MCF 10A (cell line): Measurements from ENCODE around the gene RIN2. TPM values are rescaled to one million over a fixed set of nuclear protein-coding genes. Genes with fewer than 3 reads are reported as not detected.

Source experiments
- BruUV-seq: library from RNA; stranded (reverse); fragments of 400-500 nt; replicated peaks from 2 replicates; lab custom pipeline; 2021; lab: Mats Ljungman, UMichigan
- CTCF ChIA-PET: fragments of 300-600 bp; sonication (Branson Sonifier 250); formaldehyde crosslinking; extraction: SDS; loops from one replicate; lab custom pipeline; 2021; ENCODE audit warnings: antibody characterized with exemption, inconsistent platforms; lab: Yijun Ruan, JAX
- POLR2A ChIA-PET: fragments of 300-600, 350-650 bp; sonication (Branson Sonifier 250); formaldehyde crosslinking; extraction: SDS; loops from one replicate; lab custom pipeline; 2020; ENCODE audit warnings: antibody characterized with exemption, inconsistent platforms; lab: Yijun Ruan, JAX
- DNase-seq: peaks from one replicate; pipeline ENCODE4 v3.0.0-alpha.2; 2018; ENCODE audit not compliant: unreplicated experiment
- H3K27ac Mint-ChIP-seq: one replicate; pipeline ENCODE4 v1.8.0; 2022; ENCODE audit warnings: mild to moderate bottlenecking, low read depth, mixed read lengths; ENCODE audit not compliant: unreplicated experiment
- H3K27me3 Mint-ChIP-seq: one replicate; pipeline ENCODE4 v1.8.0; 2022; ENCODE audit warnings: mixed read lengths; ENCODE audit not compliant: insufficient read depth, unreplicated experiment
- H3K36me3 Mint-ChIP-seq: one replicate; pipeline ENCODE4 v1.8.0; 2022; ENCODE audit warnings: mild to moderate bottlenecking, moderate library complexity, mixed read lengths; ENCODE audit not compliant: insufficient read depth, unreplicated experiment
- H3K4me1 Mint-ChIP-seq: one replicate; pipeline ENCODE4 v1.8.0; 2022; ENCODE audit warnings: mixed read lengths; ENCODE audit not compliant: insufficient read depth, unreplicated experiment
- H3K4me3 Mint-ChIP-seq: one replicate; pipeline ENCODE4 v1.8.0; 2022; ENCODE audit warnings: mild to moderate bottlenecking, moderate library complexity, mixed read lengths; ENCODE audit not compliant: unreplicated experiment
- H3K9me3 Mint-ChIP-seq: one replicate; pipeline ENCODE4 v1.8.0; 2022; ENCODE audit warnings: mixed read lengths; ENCODE audit not compliant: unreplicated experiment
- CTCF ChIP-seq: fragments of 200-600 bp; IDR thresholded peaks from one replicate; pipeline ENCODE4 v1.8.0; 2022; ENCODE audit warnings: antibody characterized with exemption, mild to moderate bottlenecking; ENCODE audit not compliant: unreplicated experiment
- intact Hi-C: fragments of 100-400 bp; cut with micrococcal nuclease; formaldehyde crosslinking; loops from 2 replicates; pipeline ENCODE4 v1.14.1; 2022
- total RNA-seq: library from RNA; stranded (reverse); gene quantifications from 2 replicates; pipeline ENCODE4 v1.2.3, GENCODE V29; 2022

The RIN2 gene
- total RNA-seq, 1 experiment from 2014 or later, result 23.9 TPM

- H3K9me3 Mint-ChIP-seq, result no peaks in the 10 kb centered on the region
- intact Hi-C loops, result no loop called here
- CTCF ChIA-PET, result interaction anchor here (0.6 to 1.5 kb wide), 4 partner anchors 11 to 57 kb away, joined by 3 read pairs; no protein-coding TSS in a partner anchor
- BruUV-seq, result no TSS peak
- TF ChIP-seq CTCF, result no peak
- no peaks in the 10 kb centered on the region for H3K36me3 Mint-ChIP-seq
- no peak overlapping the region for H3K27ac Mint-ChIP-seq
- no peak overlapping the region for H3K4me3 Mint-ChIP-seq
- no peaks in the 10 kb centered on the region for H3K27me3 Mint-ChIP-seq
- H3K4me1 Mint-ChIP-seq, result peaks cover 5% of the 10 kb centered on the region
- POLR2A ChIA-PET, result interaction anchor here (0.6 to 1.5 kb wide), 3 partner anchors 10 to 1504 kb away, joined by 3 to 4 read pairs (median 3); no protein-coding TSS in a partner anchor
- DNase-seq, result no peak
Observed at GRCh38 chr20:19745584-19745983, 12.5 kb upstream of the RIN2 start.

DNA sequence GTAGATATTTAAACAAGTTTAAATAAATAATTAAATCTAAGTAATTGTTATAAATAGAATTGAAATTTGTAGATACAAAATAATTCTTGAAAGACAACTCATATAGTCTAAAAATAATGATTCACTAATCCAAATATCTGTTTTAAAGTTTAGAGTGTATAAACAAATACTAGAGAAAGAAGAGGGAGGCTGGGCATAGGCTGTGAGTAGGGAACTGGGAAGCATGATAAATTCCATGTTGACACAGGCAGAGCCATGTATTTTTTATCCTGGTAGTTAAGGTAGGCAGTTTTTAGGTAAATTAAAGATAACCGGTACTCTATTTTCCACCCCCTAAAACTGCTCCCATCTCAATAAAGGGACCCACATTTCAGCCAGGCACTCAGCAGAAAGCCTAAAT lies 11.7 kb upstream of the RIN2 start:
- ChIA-PET POLR2A (interaction anchor here (1.5 kb wide), 1 partner anchor 11 kb away, joined by 4 read pairs; no protein-coding TSS in a partner anchor), CTCF (interaction anchor here (0.7 to 1.8 kb wide), 2 partner anchors 53 to 1113 kb away, joined by 3 to 11 read pairs; no protein-coding TSS in a partner anchor)
- no peak overlapping the region for H3K27ac Mint-ChIP-seq
- H3K4me1 Mint-ChIP-seq, result peaks cover 11% of the 10 kb centered on the region
- intact Hi-C loops, result no loop called here
- no peak for TF ChIP-seq CTCF
- no peak overlapping the region for H3K4me3 Mint-ChIP-seq
- DNase-seq, result no peak
- BruUV-seq, result no TSS peak
- H3K9me3 Mint-ChIP-seq, result no peaks in the 10 kb centered on the region
- H3K36me3 Mint-ChIP-seq, result no peaks in the 10 kb centered on the region
- no peaks in the 10 kb centered on the region for H3K27me3 Mint-ChIP-seq

DNA sequence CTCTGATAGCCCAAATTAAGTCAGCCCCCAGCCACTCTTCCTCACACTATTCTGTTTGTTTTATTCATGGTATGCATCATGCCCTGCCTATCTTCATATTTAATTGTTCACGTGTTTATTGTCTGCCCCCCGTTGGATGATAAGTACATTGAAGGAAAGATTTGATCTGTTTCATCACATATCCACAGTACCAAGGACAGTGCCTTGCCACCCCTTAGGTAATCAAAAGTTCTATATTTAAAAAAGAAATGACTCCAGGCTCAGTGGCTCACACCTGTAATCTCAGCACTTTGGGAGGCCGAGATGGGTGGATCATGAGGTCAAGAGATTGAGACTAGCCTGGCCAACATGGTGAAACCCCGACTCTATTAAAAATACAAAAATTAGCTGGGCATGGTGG lies 10.2 kb upstream of the RIN2 start:
- no peaks in the 10 kb centered on the region for H3K27me3 Mint-ChIP-seq
- TF ChIP-seq CTCF, result no peak
- peaks cover 15% of the 10 kb centered on the region for H3K4me1 Mint-ChIP-seq
- H3K9me3 Mint-ChIP-seq, result no peaks in the 10 kb centered on the region
- CTCF ChIA-PET, result interaction anchor here (0.7 to 1.8 kb wide), 4 partner anchors 11 to 497 kb away, joined by 3 to 11 read pairs (median 5); no protein-coding TSS in a partner anchor
- no peak overlapping the region for H3K4me3 Mint-ChIP-seq
- POLR2A ChIA-PET, result interaction anchor here (0.7 to 1.5 kb wide), 4 partner anchors 9 to 13 kb away, joined by 3 to 9 read pairs (median 6); partner anchors contain the start of gene RIN2
- no peaks in the 10 kb centered on the region for H3K36me3 Mint-ChIP-seq
- BruUV-seq, result no TSS peak
- H3K27ac Mint-ChIP-seq, result no peak overlapping the region
- intact Hi-C loops, result no loop called here
- no peak for DNase-seq

DNA sequence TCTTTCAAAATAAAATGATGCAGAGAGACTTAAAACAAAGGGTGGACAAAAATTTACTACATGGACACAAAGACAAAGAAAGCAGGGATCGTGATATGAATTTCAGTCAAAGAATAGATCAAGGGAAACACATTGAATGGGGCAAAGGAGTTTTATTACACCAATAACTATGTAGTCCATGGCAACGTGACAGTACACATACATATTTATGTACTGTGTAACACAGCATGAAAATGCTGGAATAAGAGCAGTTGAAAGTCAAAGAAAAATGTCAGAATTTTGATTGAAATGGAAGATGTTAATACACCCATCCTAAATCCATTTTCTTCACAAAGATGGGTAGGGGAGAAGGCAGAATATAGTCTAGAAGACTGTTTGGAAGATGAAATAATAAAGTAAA lies 9.4 kb upstream of the RIN2 start:
- Mint-ChIP-seq H3K27me3 (no peaks in the 10 kb centered on the region), H3K36me3 (no peaks in the 10 kb centered on the region), H3K9me3 (no peaks in the 10 kb centered on the region), H3K4me1 (peaks cover 10% of the 10 kb centered on the region), H3K4me3 (no peak overlapping the region), H3K27ac (no peak overlapping the region)
- BruUV-seq, result no TSS peak
- TF ChIP-seq CTCF, result no peak
- DNase-seq, result no peak
- intact Hi-C loops, result no loop called here
- CTCF ChIA-PET, result interaction anchor here (0.7 to 1.9 kb wide), 3 partner anchors 8 to 1117 kb away, joined by 3 to 5 read pairs (median 5); no protein-coding TSS in a partner anchor
- POLR2A ChIA-PET, result interaction anchor here (0.6 to 3.2 kb wide), 4 partner anchors 8 to 15 kb away, joined by 3 to 23 read pairs (median 10); partner anchors contain the start of gene RIN2
